Measurements from ENCODE around the gene TMTC1.
A peak's percentile ranks its signal among the peaks of the same experiment; 100 is the strongest.

TMTC1 gene

GRCh38 chr12:29769162-29769858 is 14.4 kb downstream of the TMTC1 start:
- TF ChIP-seq MAX (IDR thresholded peaks at IDR 0.05) (no peak), FOXM1 (IDR thresholded peaks at IDR 0.05; ENCODE audit: borderline replicate concordance, low read depth) (no peak), TCF12 (IDR thresholded peaks at IDR 0.05; ENCODE audit: low read depth) (no peak), CEBPB (IDR thresholded peaks at IDR 0.05) (0 out of 2 replicates have a peak, but pooled peaks have one; percentile 14)

GRCh38 chr12:29768372-29768771 is 15.4 kb downstream of the TMTC1 start:
- TF ChIP-seq NFIC (IDR thresholded peaks at IDR 0.05): no peak
- TF ChIP-seq TCF12 (IDR thresholded peaks at IDR 0.05; ENCODE audit: low read depth): no peak
- TF ChIP-seq RAD21 (IDR thresholded peaks at IDR 0.05; ENCODE audit: low read depth): no peak
- TF ChIP-seq EGR1 (IDR thresholded peaks at IDR 0.05): no peak
- TF ChIP-seq EP300 (IDR thresholded peaks at IDR 0.05; ENCODE audit: borderline replicate concordance): no peak
- TF ChIP-seq CREB1 (IDR thresholded peaks at IDR 0.05; ENCODE audit: low read depth): no peak
- TF ChIP-seq TEAD4 (IDR thresholded peaks at IDR 0.05): no peak
- TF ChIP-seq, protein P1, sequence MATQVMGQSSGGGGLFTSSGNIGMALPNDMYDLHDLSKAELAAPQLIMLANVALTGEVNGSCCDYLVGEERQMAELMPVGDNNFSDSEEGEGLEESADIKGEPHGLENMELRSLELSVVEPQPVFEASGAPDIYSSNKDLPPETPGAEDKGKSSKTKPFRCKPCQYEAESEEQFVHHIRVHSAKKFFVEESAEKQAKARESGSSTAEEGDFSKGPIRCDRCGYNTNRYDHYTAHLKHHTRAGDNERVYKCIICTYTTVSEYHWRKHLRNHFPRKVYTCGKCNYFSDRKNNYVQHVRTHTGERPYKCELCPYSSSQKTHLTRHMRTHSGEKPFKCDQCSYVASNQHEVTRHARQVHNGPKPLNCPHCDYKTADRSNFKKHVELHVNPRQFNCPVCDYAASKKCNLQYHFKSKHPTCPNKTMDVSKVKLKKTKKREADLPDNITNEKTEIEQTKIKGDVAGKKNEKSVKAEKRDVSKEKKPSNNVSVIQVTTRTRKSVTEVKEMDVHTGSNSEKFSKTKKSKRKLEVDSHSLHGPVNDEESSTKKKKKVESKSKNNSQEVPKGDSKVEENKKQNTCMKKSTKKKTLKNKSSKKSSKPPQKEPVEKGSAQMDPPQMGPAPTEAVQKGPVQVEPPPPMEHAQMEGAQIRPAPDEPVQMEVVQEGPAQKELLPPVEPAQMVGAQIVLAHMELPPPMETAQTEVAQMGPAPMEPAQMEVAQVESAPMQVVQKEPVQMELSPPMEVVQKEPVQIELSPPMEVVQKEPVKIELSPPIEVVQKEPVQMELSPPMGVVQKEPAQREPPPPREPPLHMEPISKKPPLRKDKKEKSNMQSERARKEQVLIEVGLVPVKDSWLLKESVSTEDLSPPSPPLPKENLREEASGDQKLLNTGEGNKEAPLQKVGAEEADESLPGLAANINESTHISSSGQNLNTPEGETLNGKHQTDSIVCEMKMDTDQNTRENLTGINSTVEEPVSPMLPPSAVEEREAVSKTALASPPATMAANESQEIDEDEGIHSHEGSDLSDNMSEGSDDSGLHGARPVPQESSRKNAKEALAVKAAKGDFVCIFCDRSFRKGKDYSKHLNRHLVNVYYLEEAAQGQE (IDR thresholded peaks at IDR 0.05; ENCODE audit: low read depth): no peak
- TF ChIP-seq YY1 (IDR thresholded peaks at IDR 0.05; ENCODE audit: low read depth): no peak
- TF ChIP-seq ZBTB7A (IDR thresholded peaks at IDR 0.05; ENCODE audit: low read depth): no peak
- TF ChIP-seq MAX (IDR thresholded peaks at IDR 0.05): no peak
- no peak for TF ChIP-seq FOXM1 (IDR thresholded peaks at IDR 0.05; ENCODE audit: borderline replicate concordance, low read depth)

DNA sequence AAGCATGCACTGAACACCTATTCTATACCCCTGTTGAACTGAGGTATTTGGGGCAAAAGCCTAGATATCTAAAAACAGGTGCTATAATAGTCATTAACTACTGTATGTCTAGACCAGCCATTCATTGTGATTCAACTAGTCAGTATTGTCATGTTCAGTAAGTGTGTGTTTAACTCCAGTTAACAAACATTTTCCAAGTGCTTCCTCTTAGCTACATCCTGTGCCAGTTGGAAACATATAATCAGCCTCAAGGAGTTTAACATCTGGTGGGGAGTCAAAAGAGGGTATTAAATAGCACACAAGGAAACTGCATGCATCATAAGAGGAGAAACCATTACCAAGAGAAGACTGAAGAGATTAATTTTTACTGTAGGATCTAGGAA is 20.4 kb downstream of the TMTC1 start:
- TF ChIP-seq RAD21 (IDR thresholded peaks at IDR 0.05; ENCODE audit: low read depth): no peak
- TF ChIP-seq MAX (IDR thresholded peaks at IDR 0.05): no peak
- no peak for TF ChIP-seq USF1 (IDR thresholded peaks at IDR 0.05)
- TF ChIP-seq CREB1 (IDR thresholded peaks at IDR 0.05; ENCODE audit: low read depth): no peak
- no peak for TF ChIP-seq TEAD4 (IDR thresholded peaks at IDR 0.05)
- TF ChIP-seq ZBTB7A (IDR thresholded peaks at IDR 0.05; ENCODE audit: low read depth): no peak
- TF ChIP-seq TCF12 (IDR thresholded peaks at IDR 0.05; ENCODE audit: low read depth): no peak

GRCh38 chr12:29762637-29763300 is 21.0 kb downstream of the TMTC1 start:
- no peak for TF ChIP-seq TCF12 (IDR thresholded peaks at IDR 0.05; ENCODE audit: low read depth)
- no peak for TF ChIP-seq EP300 (IDR thresholded peaks at IDR 0.05; ENCODE audit: borderline replicate concordance)
- no peak for TF ChIP-seq TAF1 (IDR thresholded peaks at IDR 0.05; ENCODE audit: low read depth)
- TF ChIP-seq RAD21 (IDR thresholded peaks at IDR 0.05; ENCODE audit: low read depth): no peak
- TF ChIP-seq EGR1 (IDR thresholded peaks at IDR 0.05): no peak
- TF ChIP-seq MAX (IDR thresholded peaks at IDR 0.05): no peak
- no peak for TF ChIP-seq FOXM1 (IDR thresholded peaks at IDR 0.05; ENCODE audit: borderline replicate concordance, low read depth)
- TF ChIP-seq TEAD4 (IDR thresholded peaks at IDR 0.05): no peak
- TF ChIP-seq USF1 (IDR thresholded peaks at IDR 0.05): no peak
- TF ChIP-seq YY1 (IDR thresholded peaks at IDR 0.05; ENCODE audit: low read depth): no peak

DNA sequence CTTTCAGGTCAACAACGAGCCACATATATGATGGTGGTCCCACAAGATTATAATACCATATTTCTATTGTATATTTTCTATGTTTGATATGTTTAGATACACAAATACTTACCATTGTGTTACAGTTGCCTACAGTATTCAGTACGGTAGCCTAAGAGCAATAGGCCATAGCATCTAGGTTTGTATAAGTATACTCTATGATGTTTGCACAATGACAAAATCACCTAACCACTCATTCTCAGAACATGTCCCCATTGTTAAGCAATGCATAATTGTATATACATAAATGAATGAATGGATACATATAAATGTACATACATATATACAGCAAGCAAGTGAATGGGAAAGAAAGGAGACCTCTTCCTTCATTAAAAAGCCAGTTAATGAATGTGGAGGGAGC is 23.8 kb downstream of the TMTC1 start:
- no peak for TF ChIP-seq TEAD4 (IDR thresholded peaks at IDR 0.05)
- no peak for TF ChIP-seq EGR1 (IDR thresholded peaks at IDR 0.05)
- TF ChIP-seq CEBPB (IDR thresholded peaks at IDR 0.05): no peak

DNA sequence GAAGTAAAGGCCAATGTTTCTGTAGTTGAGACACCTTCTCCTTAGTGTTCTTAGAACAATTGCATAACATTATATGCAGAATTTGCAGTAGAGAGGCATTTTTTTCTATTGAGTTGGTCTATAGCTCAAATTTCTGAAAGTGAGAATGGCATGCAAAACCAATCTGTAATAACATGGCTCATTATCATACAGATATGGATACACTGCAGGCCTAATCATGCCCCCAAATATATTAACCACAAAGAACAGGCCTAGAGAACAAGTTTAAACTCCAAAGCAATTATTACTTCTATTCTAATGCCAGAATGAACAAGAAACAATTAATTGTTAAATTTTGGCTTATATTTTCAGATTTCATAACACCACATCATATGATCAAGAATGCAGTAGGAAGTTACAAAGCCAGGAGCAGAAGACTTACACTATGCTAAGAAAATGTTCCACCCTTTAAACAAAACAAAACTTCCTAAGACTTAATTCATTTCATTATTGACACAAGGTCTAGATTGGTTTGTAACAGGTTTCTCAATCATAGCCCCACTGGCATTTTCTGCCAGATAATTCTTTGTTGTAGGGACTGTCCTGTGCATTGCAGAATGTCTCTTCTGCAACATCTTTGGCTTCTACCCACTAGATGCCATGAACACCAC is 26.9 kb downstream of the TMTC1 start:
- TF ChIP-seq TAF1 (IDR thresholded peaks at IDR 0.05; ENCODE audit: low read depth) (no peak), ZBTB7A (IDR thresholded peaks at IDR 0.05; ENCODE audit: low read depth) (no peak), CREB1 (IDR thresholded peaks at IDR 0.05; ENCODE audit: low read depth) (no peak), YY1 (IDR thresholded peaks at IDR 0.05; ENCODE audit: low read depth) (no peak), FOXM1 (IDR thresholded peaks at IDR 0.05; ENCODE audit: borderline replicate concordance, low read depth) (no peak)
